Esophagus muscularis mucosa (tissue), 4 donors: Measurements from ENCODE around the gene RAB20. TPM values are rescaled to one million over a fixed set of nuclear protein-coding genes. Genes with fewer than 3 reads are reported as not detected.
"Not testable (repeated sequence)": the region's sequence is repeated elsewhere in the genome, so short reads cannot be mapped to it uniquely, and the experiment has no call there.

Experiments
- DNase-seq: peaks from one replicate; pipeline ENCODE4 v3.0.0-alpha.2; 2017; ENCODE audit errors: extremely low spot score
- H3K27ac ChIP-seq, 4 donors: fragments of 200-600 bp; sonication (generic); replicated peaks in 1 of 4; 1 replicate in 3 of 4; 2 replicates in 1 of 4; pipeline ENCODE4 v1.5.1; 2016 to 2019; ENCODE audit warnings: mild to moderate bottlenecking in 1 of 4
- H3K27me3 ChIP-seq, 4 donors: fragments of 200-600 bp; sonication (generic); one replicate each; pipeline versions ENCODE4 v1.5.1 to v1.6.0; 2016 to 2019
- H3K36me3 ChIP-seq, 4 donors: fragments of 200-600 bp; sonication (generic); one replicate each; pipeline ENCODE4 v1.5.1; 2016 to 2019
- H3K4me1 ChIP-seq, 4 donors: fragments of 200-600 bp; sonication (generic); one replicate each; pipeline ENCODE4 v1.5.1; 2016 to 2019
- H3K4me3 ChIP-seq, 4 donors: fragments of 200-600 bp; sonication (generic); 1 replicate in 2 of 4; 2 replicates in 2 of 4; pipeline ENCODE4 v1.5.1; 2016 to 2019; ENCODE audit warnings: mild to moderate bottlenecking in 4 of 4, moderate library complexity in 1 of 4
- H3K9me3 ChIP-seq, 4 donors: fragments of 200-600 bp; sonication (generic); 1 replicate in 3 of 4; 2 replicates in 1 of 4; pipeline ENCODE4 v1.5.1; 2016 to 2019
- CTCF ChIP-seq, 3 experiments: fragments of 200-600 bp in 2 of 3; fragments of 450-650 bp in 1 of 3; sonication (generic) in 2 of 3; IDR thresholded peaks; one replicate each; pipeline ENCODE4 v1.5.1; 2017 to 2019; ENCODE audit warnings: antibody characterized with exemption in 3 of 3, mild to moderate bottlenecking in 2 of 3, moderate library complexity in 1 of 3
- EP300 ChIP-seq: sonication (generic); formaldehyde crosslinking; IDR thresholded peaks from one replicate; pipeline ENCODE4 v1.6.1; 2017; ENCODE audit warnings: antibody characterized with exemption
- POLR2A ChIP-seq: fragments of 450-650 bp; IDR thresholded peaks from one replicate; pipeline ENCODE4 v1.6.1; 2017; ENCODE audit warnings: antibody characterized with exemption, moderate library complexity, mild to moderate bottlenecking, low read depth
- POLR2AphosphoS5 ChIP-seq, 2 donors: sonication (generic); formaldehyde crosslinking; IDR thresholded peaks; one replicate each; pipeline ENCODE4 v1.6.1; 2017; ENCODE audit warnings: antibody characterized with exemption in 2 of 2
- WGBS: methylation state at CpG from one replicate; pipeline ENCODE4 v1.1.5; 2018; 5-methylcytosine and 5-hydroxymethylcytosine counted together
- intact Hi-C: fragments of 100-400 bp; cut with DNase I; formaldehyde crosslinking; loops from one replicate; pipeline ENCODE4 v1.15.1; 2023
- total RNA-seq, 4 donors: library from RNA; depleted of rRNA; stranded (reverse); fragments of >200 nt; gene quantifications; one replicate each; pipeline versions ENCODE4 v1.1.0 to v1.2.1, GENCODE V29; 2016

Gene RAB20
- total RNA-seq = 10 to 100 TPM; 10.9 to 40.6 (median 15.4) TPM

DNA sequence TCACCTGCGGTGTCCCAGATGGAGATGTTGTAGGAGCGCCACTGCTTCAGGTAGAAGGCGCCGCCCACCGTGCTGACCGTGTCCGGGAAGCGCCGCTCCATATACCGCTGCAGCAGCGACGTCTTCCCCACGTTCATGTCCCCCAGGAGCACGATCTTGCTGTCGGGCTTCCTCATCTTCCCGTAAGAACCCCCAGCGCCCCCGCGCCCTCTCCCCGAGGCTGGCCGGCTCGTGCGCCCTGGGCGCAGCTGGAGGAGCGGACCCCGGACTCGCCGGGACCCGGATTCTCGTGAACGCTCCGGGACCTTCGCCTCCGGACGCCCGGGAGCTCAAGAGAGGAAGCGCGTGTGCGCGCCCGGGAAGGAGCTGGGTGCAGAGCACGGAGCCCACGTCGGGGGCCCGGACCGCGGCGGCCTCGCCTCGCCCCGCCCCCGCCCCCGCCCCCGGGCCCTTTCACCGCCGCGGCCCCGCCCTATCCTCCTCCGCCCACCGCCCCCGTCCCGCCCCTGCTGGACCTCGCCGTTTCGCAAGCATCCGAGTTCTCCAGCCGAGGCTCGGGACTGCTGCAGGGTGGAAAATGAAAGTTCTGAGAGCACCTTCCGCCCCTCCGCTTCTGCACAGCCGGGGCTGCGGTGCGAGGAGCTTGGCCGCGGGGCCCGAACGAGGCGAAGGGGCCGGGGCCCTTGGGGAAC lies at the start of gene RAB20:
RAB20 (minus strand) TSS at position 379 of the 692 bp plus-strand sequence; CDS start at position 176, 203 bp downstream.
- intact Hi-C loops = loop anchor here (2.0 to 5.0 kb wide), 2 partner anchors 54 to 105 kb away; no protein-coding TSS in a partner anchor
- peaks cover 0 to 12% (median 8%) of the 10 kb centered on the region in 4 donors for H3K36me3 ChIP-seq
- whole genome bisulfite sequencing = under 1% methylated on average over 45 of the region's 79 CpGs
- H3K4me3 ChIP-seq = peak within 1 kb of the TSS; percentile 82 to 96 (median 93)
- H3K27me3 ChIP-seq = no peaks in the 10 kb centered on the region
- H3K4me1 ChIP-seq = peaks cover 27 to 42% (median 39%) of the 10 kb centered on the region in 4 donors
- peaks cover 0 to 5% (median 0%) of the 10 kb centered on the region in 4 donors for H3K9me3 ChIP-seq
- H3K27ac ChIP-seq = peak within 1 kb of the TSS; percentile 93 to 96 (median 94)
- peak; percentile 95 for DNase-seq
- TF ChIP-seq POLR2AphosphoS5 (IDR thresholded peaks at IDR 0.05) (peak; percentile 81 to 87), POLR2A (peak; percentile 41), EP300 (no peak)

GRCh38 chr13:110610955-110611595 lies 49.6 kb upstream of the RAB20 start:
- intact Hi-C loops = no loop called here
- H3K27me3 ChIP-seq = peaks cover 0 to 8% (median 0%) of the 10 kb centered on the region in 4 donors

DNA sequence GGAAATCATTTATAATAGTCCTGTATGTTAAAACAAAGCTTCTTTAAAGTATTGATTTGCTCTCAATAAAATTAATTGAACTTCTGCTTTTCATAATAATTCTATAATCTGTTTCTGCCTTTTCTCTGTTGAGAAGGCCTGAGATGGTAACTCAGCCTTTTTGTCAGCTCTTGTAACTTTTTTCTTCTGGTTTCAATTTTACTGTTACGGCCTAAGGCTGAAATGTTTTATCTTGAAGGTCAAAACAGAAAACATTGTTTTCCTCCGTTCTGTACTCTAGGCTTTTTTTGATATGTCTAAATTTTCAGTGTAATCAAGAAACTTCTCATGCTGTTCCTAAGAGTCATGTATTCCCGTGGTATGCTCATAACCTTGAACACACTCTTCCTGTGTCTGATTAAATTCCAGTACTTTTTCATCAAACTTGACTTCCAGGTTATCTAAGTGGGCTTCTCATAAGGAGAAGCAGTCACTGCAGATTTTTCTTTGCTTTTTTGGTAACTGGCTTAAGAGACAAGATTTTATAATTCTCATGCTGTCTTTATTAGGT lies 46.2 kb upstream of the RAB20 start:
- intact Hi-C loops = no loop called here
- Histone ChIP-seq H3K9me3 (no peaks in the 10 kb centered on the region), H3K36me3 (no peaks in the 10 kb centered on the region), H3K27ac (no peak overlapping the region), H3K4me1 (no peaks in the 10 kb centered on the region), H3K27me3 (peaks cover 0 to 8% (median 0%) of the 10 kb centered on the region in 4 donors), H3K4me3 (no peak overlapping the region)
- 91% methylated on average over 3 of the region's 3 CpGs for WGBS
- TF ChIP-seq EP300 (no peak), CTCF (IDR thresholded peaks at IDR 0.05) (no peak), POLR2A (no peak), POLR2AphosphoS5 (IDR thresholded peaks at IDR 0.05) (no peak)
- DNase-seq = no peak

More at GRCh38 chr13:110610955-110611595, 49.6 kb upstream of the RAB20 start:
- peaks cover 4 to 7% (median 6%) of the 10 kb centered on the region in 4 donors for H3K4me1 ChIP-seq
- no peaks in the 10 kb centered on the region for H3K9me3 ChIP-seq
- H3K36me3 ChIP-seq = no peaks in the 10 kb centered on the region
- no peak overlapping the region for H3K27ac ChIP-seq
- DNase-seq = no peak
- 81% methylated on average over 12 of the region's 12 CpGs for WGBS
- no peak overlapping the region for H3K4me3 ChIP-seq
- TF ChIP-seq EP300 (no peak), POLR2A (no peak), CTCF (IDR thresholded peaks at IDR 0.05) (no peak), POLR2AphosphoS5 (IDR thresholded peaks at IDR 0.05) (no peak)

- H3K27me3 ChIP-seq, H3K4me1 ChIP-seq, H3K36me3 ChIP-seq, H3K4me3 ChIP-seq, H3K9me3 ChIP-seq, DNase-seq, intact Hi-C loops, H3K27ac ChIP-seq: not testable (repeated sequence)
- no CpG with 5 or more reads among the region's 33 CpGs for WGBS
These were observed 44.8 kb upstream of the RAB20 start for GRCh38 chr13:110606281-110606680.

DNA sequence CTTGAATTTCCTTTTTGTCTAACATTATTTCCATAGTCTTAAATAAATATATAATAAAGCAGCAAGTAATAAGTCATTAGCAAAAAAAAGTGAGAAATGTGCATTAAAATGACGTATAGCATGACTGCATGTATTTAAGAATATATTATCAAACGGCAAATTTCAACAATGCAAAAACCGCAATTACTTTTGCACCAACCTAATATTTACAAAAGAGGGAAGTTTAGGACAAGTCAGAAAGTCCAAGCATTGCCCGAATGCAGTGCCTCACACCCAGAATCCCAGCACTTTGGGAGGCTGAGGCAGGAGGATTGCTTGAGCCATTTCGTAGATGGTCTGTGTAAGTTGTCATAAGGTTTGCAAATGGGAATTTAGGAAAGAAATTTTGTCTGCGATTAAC lies 43.6 kb upstream of the RAB20 start:
- no peak for TF ChIP-seq CTCF (IDR thresholded peaks at IDR 0.05)
- TF ChIP-seq EP300 = no peak
- TF ChIP-seq POLR2AphosphoS5 (IDR thresholded peaks at IDR 0.05) = no peak
- WGBS = 89% methylated on average over 6 of the region's 6 CpGs

More for the DNA sequence above, 43.6 kb upstream of the RAB20 start:
- no peak for DNase-seq
- H3K27me3 ChIP-seq = peaks cover 0 to 1% (median 0%) of the 10 kb centered on the region in 4 donors
- intact Hi-C loops = no loop called here
- H3K4me1 ChIP-seq = peaks cover 0 to 6% (median 2%) of the 10 kb centered on the region in 4 donors
- H3K9me3 ChIP-seq = no peaks in the 10 kb centered on the region
- H3K27ac ChIP-seq = no peak overlapping the region
- no peak overlapping the region for H3K4me3 ChIP-seq
- no peaks in the 10 kb centered on the region for H3K36me3 ChIP-seq
